H54 (cell line): Measurements from ENCODE around the gene MACF1.
"Not testable (repeated sequence)": the region's sequence is repeated elsewhere in the genome, so short reads cannot be mapped to it uniquely, and the experiment has no call there.

Experiments used
- DNase-seq: peaks from one replicate; pipeline ENCODE4 v3.0.0; 2011; ENCODE audit warnings: low spot score, mixed read lengths; ENCODE audit not compliant: insufficient read length
- FAIRE-seq: peaks from 3 replicates; lab custom pipeline; 2011; peaks lifted over from hg19 to GRCh38; lab: Jason Lieb, UNC
- POLR2A ChIP-seq: IDR thresholded peaks from 2 replicates; pipeline ENCODE4 v1.6.1; 2011; ENCODE audit warnings: low read depth, mild to moderate bottlenecking, low read length

MACF1 gene

GRCh38 chr1:39499668-39500067 is 295.2 kb downstream of the MACF1 start:
- FAIRE-seq, result no peak
- DNase-seq, result no peak
- TF ChIP-seq POLR2A, result no peak

GRCh38 chr1:39500862-39501389 is 296.4 kb downstream of the MACF1 start:
- TF ChIP-seq POLR2A, result no peak
- FAIRE-seq, result no peak
- DNase-seq, result no peak

GRCh38 chr1:39501666-39502065 is 297.2 kb downstream of the MACF1 start:
- TF ChIP-seq POLR2A, result no peak
- FAIRE-seq, result no peak
- DNase-seq, result peak; percentile 57

- not testable (repeated sequence) for FAIRE-seq, DNase-seq
These were observed 299.9 kb downstream of the MACF1 start for GRCh38 chr1:39504436-39504835.

DNA sequence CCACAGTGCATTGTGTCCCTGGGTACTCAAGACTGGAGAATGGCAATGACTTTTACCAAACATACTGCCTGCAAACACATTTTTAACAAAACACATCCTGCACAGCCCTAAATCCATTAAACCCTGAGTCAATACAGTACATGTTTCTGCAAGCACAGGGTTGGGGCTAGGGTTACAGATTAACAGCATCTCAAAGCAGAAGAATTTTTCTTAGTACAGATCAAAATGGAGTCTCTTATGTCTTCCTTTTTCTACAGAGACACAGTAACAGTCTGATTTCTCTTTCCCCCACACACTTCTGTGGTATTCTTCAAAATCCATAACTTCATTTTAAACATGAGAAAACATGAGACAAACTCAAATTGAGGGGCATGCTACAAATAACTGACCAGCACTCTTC is 300.8 kb downstream of the MACF1 start:
- no peak for TF ChIP-seq POLR2A
- FAIRE-seq, result no peak
- no peak for DNase-seq

DNA sequence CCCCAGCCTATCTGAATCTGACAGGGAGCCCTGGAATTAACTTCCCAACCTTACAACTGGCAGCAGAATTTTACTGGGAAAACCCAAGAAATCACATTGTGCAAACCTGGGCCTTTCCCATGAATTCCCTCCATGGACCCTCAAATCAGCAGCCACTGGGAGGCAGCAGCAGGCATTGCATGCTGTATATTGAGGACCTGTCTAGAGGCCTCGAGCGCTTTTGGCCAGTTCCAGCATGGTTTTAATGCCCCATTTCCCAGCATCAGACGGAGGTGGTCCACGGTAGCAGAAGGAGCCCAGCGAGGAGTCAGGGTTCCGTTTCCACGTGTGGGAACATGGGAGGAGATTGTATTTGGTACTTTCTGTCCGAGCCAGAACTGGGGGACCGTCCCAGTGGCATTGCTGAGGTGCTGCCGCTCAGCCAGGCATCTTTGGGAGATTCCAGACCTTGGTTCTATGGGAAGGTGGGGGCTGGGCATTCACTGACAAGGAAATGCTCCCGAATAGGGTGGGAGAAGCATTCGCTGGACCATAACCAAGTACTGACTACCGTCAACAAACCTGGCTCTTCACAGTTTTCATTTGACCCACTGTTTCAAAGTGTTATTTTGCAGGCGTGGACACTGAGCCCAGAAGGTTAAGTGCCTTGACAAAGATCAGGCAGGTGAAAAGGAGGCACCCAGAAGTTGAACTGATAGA is 302.9 kb downstream of the MACF1 start:
- DNase-seq, result no peak
- FAIRE-seq, result no peak
- TF ChIP-seq POLR2A, result no peak

DNA sequence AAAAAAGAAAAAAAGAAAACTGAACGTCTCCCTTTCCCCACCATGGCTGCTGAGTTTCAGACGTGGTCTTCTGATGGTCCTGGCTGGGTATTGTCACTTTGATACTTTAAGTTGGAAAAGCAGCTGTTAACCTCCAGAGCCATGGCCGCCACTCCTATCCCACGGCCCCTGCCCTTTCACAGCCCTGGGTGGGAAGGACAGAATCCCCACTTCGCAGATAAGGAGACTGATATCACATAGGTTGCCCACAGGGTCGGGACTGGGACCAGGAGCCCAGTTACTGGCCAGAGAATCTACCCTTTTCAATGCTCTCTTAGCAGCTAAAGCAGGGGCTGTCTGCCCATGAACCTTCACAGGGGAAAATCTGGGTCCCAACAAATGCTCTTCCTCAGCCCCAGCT is 303.8 kb downstream of the MACF1 start:
- no peak for DNase-seq
- TF ChIP-seq POLR2A, result no peak
- no peak for FAIRE-seq

DNA sequence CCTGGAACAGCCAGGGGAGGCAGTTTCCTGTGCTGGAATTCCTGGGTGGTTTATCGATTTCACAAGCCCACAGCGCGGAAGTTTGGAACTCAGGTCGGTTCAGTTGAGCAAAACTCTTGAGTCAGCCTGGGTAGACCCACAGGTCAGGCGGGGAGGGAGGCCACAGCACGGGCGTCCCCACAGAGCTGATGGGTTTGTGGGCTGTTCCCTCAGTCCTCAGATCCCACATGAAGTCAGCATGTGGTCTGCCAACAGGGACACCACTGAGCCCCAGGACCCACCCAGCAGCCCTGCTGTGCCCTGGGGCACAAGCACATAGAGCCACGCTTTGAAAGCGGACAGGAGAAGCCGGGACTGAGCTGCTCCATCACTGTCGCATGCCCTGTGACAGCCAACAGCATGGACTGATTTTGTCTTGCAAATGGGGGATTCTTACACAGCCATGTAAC is 304.4 kb downstream of the MACF1 start:
- no peak for FAIRE-seq
- TF ChIP-seq POLR2A, result no peak
- no peak for DNase-seq

GRCh38 chr1:39509360-39510009 is 305.0 kb downstream of the MACF1 start:
- no peak for TF ChIP-seq POLR2A
- FAIRE-seq (no peak), DNase-seq (no peak)

GRCh38 chr1:39510570-39511186 is 306.2 kb downstream of the MACF1 start:
- FAIRE-seq, result not testable (repeated sequence)

DNA sequence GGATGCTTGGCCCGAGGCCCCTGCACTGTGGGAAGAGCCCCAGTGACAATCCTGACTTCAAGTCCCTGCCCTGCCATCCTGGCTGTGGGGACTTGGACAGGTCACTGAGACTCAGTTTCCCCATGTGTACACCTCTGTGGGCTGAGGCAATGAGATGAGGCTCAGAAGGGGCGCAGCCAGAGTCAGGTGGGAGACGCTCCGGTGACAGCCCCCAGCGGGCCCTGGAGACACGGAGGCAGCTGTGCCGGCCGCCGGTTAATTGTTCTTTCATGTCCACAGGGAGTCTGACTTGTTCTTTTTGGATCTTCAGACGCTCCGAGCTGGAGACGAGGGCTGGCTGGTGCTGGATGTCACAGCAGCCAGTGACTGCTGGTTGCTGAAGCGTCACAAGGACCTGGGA is 307.0 kb downstream of the MACF1 start:
- FAIRE-seq, DNase-seq: not testable (repeated sequence)

More at GRCh38 chr1:39510570-39511186, 306.2 kb downstream of the MACF1 start:
- not testable (repeated sequence) for DNase-seq

GRCh38 chr1:39512234-39512847 is 307.8 kb downstream of the MACF1 start:
- not testable (repeated sequence) for FAIRE-seq

DNA sequence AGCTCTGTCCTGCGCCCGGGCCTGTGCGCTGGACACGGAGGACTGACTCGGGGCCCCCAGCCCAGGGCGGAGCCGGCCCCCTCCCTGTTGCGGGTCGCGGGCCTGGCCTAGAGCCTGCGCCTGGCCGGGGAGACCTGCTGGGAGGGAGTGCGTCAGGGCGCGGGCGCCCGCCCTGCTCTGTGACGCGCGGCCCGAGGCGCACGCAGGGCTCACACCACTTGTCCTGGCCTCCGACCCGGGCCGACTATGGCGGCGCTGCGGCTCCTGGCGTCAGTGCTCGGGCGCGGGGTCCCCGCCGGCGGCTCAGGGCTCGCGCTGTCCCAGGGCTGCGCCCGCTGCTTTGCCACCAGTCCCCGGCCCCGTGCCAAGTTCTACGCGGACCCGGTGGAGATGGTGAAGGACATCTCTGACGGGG is 310.2 kb downstream of the MACF1 start:
- not testable (repeated sequence) for FAIRE-seq

More at GRCh38 chr1:39512234-39512847, 307.8 kb downstream of the MACF1 start:
- DNase-seq, result not testable (repeated sequence)

GRCh38 chr1:39515131-39516086 is 310.9 kb downstream of the MACF1 start:
- not testable (repeated sequence) for FAIRE-seq, DNase-seq

More for the DNA sequence above, 310.2 kb downstream of the MACF1 start:
- DNase-seq, result not testable (repeated sequence)

- FAIRE-seq, DNase-seq: not testable (repeated sequence)
These were observed 312.3 kb downstream of the MACF1 start for GRCh38 chr1:39516841-39517240.

GRCh38 chr1:39517936-39518335 is 313.4 kb downstream of the MACF1 start:
- FAIRE-seq, DNase-seq: not testable (repeated sequence)

DNA sequence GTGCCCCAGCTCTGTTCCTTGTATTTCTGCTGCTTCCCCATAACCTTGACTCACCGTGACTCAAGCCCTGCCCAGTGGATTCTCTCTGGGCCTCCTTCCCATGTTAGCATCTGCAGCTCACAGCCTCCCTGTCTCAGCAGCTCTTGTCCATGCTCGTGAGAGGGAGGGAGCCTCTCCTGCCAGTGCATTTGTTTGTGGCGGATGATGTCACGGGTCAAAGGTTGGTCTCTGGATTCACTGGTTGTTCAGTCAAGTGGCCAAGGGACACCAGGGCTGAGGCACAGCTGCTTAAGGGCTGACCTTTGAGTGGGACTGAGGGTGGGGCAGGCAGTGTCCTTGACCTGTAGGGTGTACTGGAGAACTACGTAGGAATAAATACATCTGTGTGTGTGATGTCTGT is 314.9 kb downstream of the MACF1 start:
- not testable (repeated sequence) for FAIRE-seq, DNase-seq

GRCh38 chr1:39522221-39522620 is 317.7 kb downstream of the MACF1 start:
- not testable (repeated sequence) for DNase-seq, FAIRE-seq
